ENCODE measurements around the gene C17orf107.
"Not testable (repeated sequence)": the region's sequence is repeated elsewhere in the genome, so short reads cannot be mapped to it uniquely, and the experiment has no call there.

Gene C17orf107

GRCh38 chr17:4858068-4858881, 41.1 kb upstream of the C17orf107 start:
- Histone ChIP-seq H3K27me3 (ENCODE audit: control insufficient read depth, insufficient read depth, low read length, poor library complexity, severe bottlenecking) (no peaks in the 10 kb centered on the region), H3K27ac (ENCODE audit: insufficient read depth, low read depth, low read length, poor library complexity, severe bottlenecking) (peak overlapping the region; percentile 74), H3K9me3 (ENCODE audit: control insufficient read depth, low read length) (no peaks in the 10 kb centered on the region), H3K4me3 (ENCODE audit: insufficient read depth, low read depth, low read length) (no peak overlapping the region), H3K36me3 (ENCODE audit: control insufficient read depth, insufficient read depth, low read length) (no peaks in the 10 kb centered on the region), H3K4me1 (ENCODE audit: control insufficient read depth, insufficient read depth, low read length) (peaks cover 41% of the 10 kb centered on the region)
- WGBS, 2 experiments: 46 to 53% methylated on average over 7 of the region's 7 CpGs

- Histone ChIP-seq H3K27me3 (ENCODE audit: control insufficient read depth, insufficient read depth, low read length, poor library complexity, severe bottlenecking) (no peaks in the 10 kb centered on the region), H3K36me3 (ENCODE audit: control insufficient read depth, insufficient read depth, low read length) (no peaks in the 10 kb centered on the region), H3K4me1 (ENCODE audit: control insufficient read depth, insufficient read depth, low read length) (peaks cover 38% of the 10 kb centered on the region), H3K9me3 (ENCODE audit: control insufficient read depth, low read length) (no peaks in the 10 kb centered on the region), H3K27ac (ENCODE audit: insufficient read depth, low read depth, low read length, poor library complexity, severe bottlenecking) (peak overlapping the region; percentile 74), H3K4me3 (ENCODE audit: insufficient read depth, low read depth, low read length) (no peak overlapping the region)
- WGBS, 2 experiments: 25 to 27% methylated on average over 5 of the region's 5 CpGs
Observed at GRCh38 chr17:4858882-4859260, 40.5 kb upstream of the C17orf107 start.

DNA sequence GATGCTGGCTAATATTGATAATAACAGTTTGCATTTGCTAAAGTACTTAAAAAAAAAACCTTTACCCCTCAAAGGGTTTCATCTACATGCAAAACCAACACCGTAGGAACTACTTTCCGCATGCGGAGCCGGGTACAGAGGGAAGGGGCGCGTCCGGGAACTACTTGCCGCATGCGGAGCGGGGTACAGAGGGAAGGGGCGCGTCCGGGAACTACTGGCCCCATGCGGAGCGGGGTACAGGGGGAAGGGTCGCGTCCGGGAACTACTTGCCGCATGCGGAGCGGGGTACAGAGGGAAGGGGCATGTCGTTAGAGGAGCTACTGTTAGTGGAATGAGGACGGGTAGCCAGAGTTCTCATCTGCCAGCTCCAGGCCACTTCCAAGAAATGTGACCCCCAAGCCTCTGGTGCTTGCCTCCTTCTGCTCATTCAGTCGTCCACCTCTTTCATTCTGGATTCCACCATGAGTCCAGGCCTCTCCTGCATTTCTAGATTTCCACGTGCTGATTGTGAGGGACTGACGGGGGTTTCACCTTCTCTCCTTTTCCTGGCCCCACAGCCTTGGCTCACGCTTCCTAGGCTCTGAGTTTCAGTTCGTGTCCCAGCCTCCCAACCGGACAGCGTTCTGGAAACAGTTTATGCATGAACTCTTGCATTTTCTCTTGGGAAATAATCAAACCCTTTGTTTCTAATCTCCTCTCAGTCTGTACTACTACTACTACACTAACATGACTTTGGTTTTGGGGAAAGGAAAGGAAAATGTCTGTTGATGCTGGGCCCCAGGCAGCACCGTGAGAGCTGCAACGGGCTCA, 39.3 kb upstream of the C17orf107 start:
- Histone ChIP-seq H3K36me3 (ENCODE audit: control insufficient read depth, insufficient read depth, low read length) (no peaks in the 10 kb centered on the region), H3K9me3 (ENCODE audit: control insufficient read depth, low read length) (no peaks in the 10 kb centered on the region), H3K27ac (ENCODE audit: insufficient read depth, low read depth, low read length, poor library complexity, severe bottlenecking) (no peak overlapping the region), H3K4me1 (ENCODE audit: control insufficient read depth, insufficient read depth, low read length) (peaks cover 35% of the 10 kb centered on the region), H3K27me3 (ENCODE audit: control insufficient read depth, insufficient read depth, low read length, poor library complexity, severe bottlenecking) (no peaks in the 10 kb centered on the region), H3K4me3 (ENCODE audit: insufficient read depth, low read depth, low read length) (no peak overlapping the region)
- 68 to 74% methylated on average over 32 of the region's 32 CpGs for WGBS, 2 experiments

- Histone ChIP-seq H3K9me3 (ENCODE audit: control insufficient read depth, low read length) (no peaks in the 10 kb centered on the region), H3K4me3 (ENCODE audit: insufficient read depth, low read depth, low read length) (no peak overlapping the region), H3K4me1 (ENCODE audit: control insufficient read depth, insufficient read depth, low read length) (peaks cover 35% of the 10 kb centered on the region), H3K36me3 (ENCODE audit: control insufficient read depth, insufficient read depth, low read length) (no peaks in the 10 kb centered on the region), H3K27me3 (ENCODE audit: control insufficient read depth, insufficient read depth, low read length, poor library complexity, severe bottlenecking) (no peaks in the 10 kb centered on the region), H3K27ac (ENCODE audit: insufficient read depth, low read depth, low read length, poor library complexity, severe bottlenecking) (no peak overlapping the region)
- WGBS, 2 experiments: 92 to 95% methylated on average over 9 of the region's 9 CpGs
Observed at GRCh38 chr17:4860651-4861050, 38.7 kb upstream of the C17orf107 start.

DNA sequence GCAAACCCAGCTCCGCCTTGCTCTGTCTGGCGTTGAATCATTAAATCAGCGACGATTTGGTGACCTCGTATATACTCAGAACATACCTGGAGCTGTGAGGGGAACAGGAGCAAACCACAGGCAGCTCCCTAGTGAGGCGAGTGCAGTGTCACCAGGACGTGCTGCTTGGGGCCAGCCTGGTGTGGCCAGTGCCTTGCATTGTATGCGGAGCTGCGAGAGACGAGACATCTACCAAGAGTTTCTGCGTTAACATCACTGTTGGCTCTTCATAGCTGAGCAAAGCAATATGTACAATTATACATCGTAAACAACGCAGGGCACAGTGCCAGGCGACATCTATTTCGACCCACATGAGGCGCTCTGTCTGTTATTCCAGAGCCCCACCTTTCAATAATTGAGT, 38.3 kb upstream of the C17orf107 start:
- Histone ChIP-seq H3K9me3 (ENCODE audit: control insufficient read depth, low read length) (no peaks in the 10 kb centered on the region), H3K27me3 (ENCODE audit: control insufficient read depth, insufficient read depth, low read length, poor library complexity, severe bottlenecking) (no peaks in the 10 kb centered on the region), H3K36me3 (ENCODE audit: control insufficient read depth, insufficient read depth, low read length) (no peaks in the 10 kb centered on the region), H3K27ac (ENCODE audit: insufficient read depth, low read depth, low read length, poor library complexity, severe bottlenecking) (no peak overlapping the region), H3K4me3 (ENCODE audit: insufficient read depth, low read depth, low read length) (no peak overlapping the region), H3K4me1 (ENCODE audit: control insufficient read depth, insufficient read depth, low read length) (peaks cover 34% of the 10 kb centered on the region)
- 93 to 94% methylated on average over 16 of the region's 16 CpGs for WGBS, 2 experiments

DNA sequence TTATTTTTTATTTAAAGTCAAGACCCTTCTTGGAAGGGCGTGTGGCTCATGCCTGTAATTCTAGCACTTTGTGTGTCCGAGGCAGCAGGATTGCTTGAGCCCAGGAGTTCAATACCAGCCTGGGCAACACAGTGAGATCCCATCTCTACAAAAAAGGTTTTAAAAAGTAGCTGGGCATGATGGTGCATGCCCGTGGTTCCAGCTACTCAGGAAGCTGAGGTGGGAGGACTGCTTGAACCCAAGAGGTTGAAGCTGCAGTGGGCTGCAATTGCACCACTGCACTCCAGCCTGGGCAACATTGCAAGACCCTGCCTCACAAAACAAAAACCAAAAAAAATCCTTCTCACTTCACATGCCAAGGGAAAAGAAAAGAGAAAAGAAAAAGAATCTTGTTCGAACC, 36.6 kb upstream of the C17orf107 start:
- H3K36me3 ChIP-seq (ENCODE audit: control insufficient read depth, insufficient read depth, low read length): no peaks in the 10 kb centered on the region
- WGBS, 2 experiments: 94% methylated on average over 4 of the region's 4 CpGs
- no peak overlapping the region for H3K27ac ChIP-seq (ENCODE audit: insufficient read depth, low read depth, low read length, poor library complexity, severe bottlenecking)
- H3K4me3 ChIP-seq (ENCODE audit: insufficient read depth, low read depth, low read length): no peak overlapping the region
- H3K27me3 ChIP-seq (ENCODE audit: control insufficient read depth, insufficient read depth, low read length, poor library complexity, severe bottlenecking): no peaks in the 10 kb centered on the region
- peaks cover 20% of the 10 kb centered on the region for H3K4me1 ChIP-seq (ENCODE audit: control insufficient read depth, insufficient read depth, low read length)
- no peaks in the 10 kb centered on the region for H3K9me3 ChIP-seq (ENCODE audit: control insufficient read depth, low read length)

GRCh38 chr17:4863321-4863720, 36.0 kb upstream of the C17orf107 start:
- no peaks in the 10 kb centered on the region for H3K36me3 ChIP-seq (ENCODE audit: control insufficient read depth, insufficient read depth, low read length)
- peaks cover 15% of the 10 kb centered on the region for H3K4me1 ChIP-seq (ENCODE audit: control insufficient read depth, insufficient read depth, low read length)
- WGBS, 2 experiments: 92 to 96% methylated on average over 1 of the region's 1 CpG
- no peaks in the 10 kb centered on the region for H3K27me3 ChIP-seq (ENCODE audit: control insufficient read depth, insufficient read depth, low read length, poor library complexity, severe bottlenecking)
- H3K9me3 ChIP-seq (ENCODE audit: control insufficient read depth, low read length): no peaks in the 10 kb centered on the region
- no peak overlapping the region for H3K4me3 ChIP-seq (ENCODE audit: insufficient read depth, low read depth, low read length)
- no peak overlapping the region for H3K27ac ChIP-seq (ENCODE audit: insufficient read depth, low read depth, low read length, poor library complexity, severe bottlenecking)

DNA sequence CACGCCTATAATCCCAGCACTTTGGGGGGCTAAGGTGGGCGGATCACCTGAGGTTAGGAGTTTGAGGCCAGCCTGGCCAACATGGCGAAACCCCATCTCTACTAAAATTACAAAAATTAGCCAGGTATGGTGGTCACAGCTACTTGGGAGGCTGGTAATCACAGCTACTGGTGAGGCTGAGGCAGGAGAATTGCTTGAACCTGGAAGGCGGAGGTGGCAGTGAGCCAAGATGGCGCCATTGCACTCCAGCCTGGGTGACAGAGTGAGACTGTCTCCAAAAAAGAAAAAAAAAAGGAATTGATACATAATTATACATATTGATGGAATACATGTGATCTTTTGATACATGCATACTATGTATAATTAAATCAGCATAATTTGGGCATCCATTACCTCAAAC, 31.8 kb upstream of the C17orf107 start:
- H3K27me3 ChIP-seq (ENCODE audit: control insufficient read depth, insufficient read depth, low read length, poor library complexity, severe bottlenecking); H3K27ac ChIP-seq (ENCODE audit: insufficient read depth, low read depth, low read length, poor library complexity, severe bottlenecking); H3K4me3 ChIP-seq (ENCODE audit: insufficient read depth, low read depth, low read length); H3K36me3 ChIP-seq (ENCODE audit: control insufficient read depth, insufficient read depth, low read length); H3K9me3 ChIP-seq (ENCODE audit: control insufficient read depth, low read length); H3K4me1 ChIP-seq (ENCODE audit: control insufficient read depth, insufficient read depth, low read length): not testable (repeated sequence)
- WGBS, 2 experiments: 94 to 95% methylated on average over 5 of the region's 5 CpGs

DNA sequence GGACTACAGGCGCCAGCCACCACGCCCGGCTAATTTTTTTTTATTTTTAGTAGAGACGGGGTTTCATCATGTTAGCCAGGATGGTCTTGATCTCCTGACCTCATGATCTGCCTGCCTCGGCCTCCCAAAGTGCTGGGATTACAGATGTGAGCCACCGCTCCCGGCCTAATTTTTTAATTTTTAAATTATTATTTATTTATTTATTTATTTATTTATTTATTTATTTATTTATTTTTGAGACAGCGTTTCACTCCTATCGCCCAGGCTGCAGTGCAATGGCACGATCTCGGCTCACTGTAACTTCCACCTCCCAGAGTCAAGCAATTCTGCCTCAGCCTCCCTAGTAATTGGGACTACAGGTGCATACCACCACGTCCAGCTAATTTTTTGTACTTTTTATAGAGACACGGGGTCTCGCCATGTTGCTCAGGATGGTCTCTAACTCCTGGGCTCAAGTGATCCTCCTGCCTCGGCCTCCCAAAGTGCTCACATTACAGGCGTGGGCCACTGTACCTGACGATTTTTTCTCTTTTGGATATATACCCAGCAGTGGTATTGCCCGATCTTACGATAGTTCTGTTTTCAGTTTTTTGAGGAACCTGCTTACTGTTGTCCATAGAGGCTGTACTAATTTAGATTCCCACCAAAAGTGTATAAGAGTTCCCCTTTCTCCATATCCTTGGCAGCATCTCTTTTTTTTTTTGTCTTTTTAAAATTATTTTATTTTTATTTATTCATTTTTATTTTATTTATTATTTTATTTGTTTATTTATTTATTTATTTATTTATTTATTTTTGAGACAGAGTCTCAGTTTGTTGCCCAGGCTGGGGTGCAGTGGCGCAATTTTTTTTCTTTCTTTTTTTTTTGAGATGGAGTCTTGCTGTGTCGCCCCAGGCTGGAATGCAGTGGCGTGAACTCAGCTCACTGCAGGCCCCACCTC, 30.0 kb upstream of the C17orf107 start:
- H3K4me3 ChIP-seq (ENCODE audit: insufficient read depth, low read depth, low read length); H3K9me3 ChIP-seq (ENCODE audit: control insufficient read depth, low read length); H3K36me3 ChIP-seq (ENCODE audit: control insufficient read depth, insufficient read depth, low read length); H3K27me3 ChIP-seq (ENCODE audit: control insufficient read depth, insufficient read depth, low read length, poor library complexity, severe bottlenecking); H3K27ac ChIP-seq (ENCODE audit: insufficient read depth, low read depth, low read length, poor library complexity, severe bottlenecking); H3K4me1 ChIP-seq (ENCODE audit: control insufficient read depth, insufficient read depth, low read length): not testable (repeated sequence)
- WGBS, 2 experiments: 96% methylated on average over 20 to 21 of the region's 22 CpGs

DNA sequence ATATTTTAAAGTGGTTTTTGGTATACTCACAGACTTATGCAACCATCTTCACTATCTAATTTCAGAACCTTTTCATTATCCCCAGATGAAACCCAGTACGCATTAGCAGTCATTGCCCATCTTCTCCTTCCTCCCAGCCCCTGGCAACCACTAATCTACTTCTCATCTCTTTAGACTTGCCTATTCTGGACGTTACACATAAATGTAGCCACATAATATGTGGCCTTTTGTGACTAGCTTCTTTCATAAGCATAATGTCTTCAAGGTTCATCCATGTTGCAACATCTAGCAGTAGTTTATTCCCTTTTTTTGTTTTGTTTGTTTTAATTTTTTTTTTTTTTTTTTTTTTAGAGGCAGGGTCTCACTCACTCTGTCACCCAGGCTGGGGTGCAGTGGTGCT, 28.5 kb upstream of the C17orf107 start:
- no peaks in the 10 kb centered on the region for H3K27me3 ChIP-seq (ENCODE audit: control insufficient read depth, insufficient read depth, low read length, poor library complexity, severe bottlenecking)
- no peak overlapping the region for H3K4me3 ChIP-seq (ENCODE audit: insufficient read depth, low read depth, low read length)
- H3K9me3 ChIP-seq (ENCODE audit: control insufficient read depth, low read length): no peaks in the 10 kb centered on the region
- no peaks in the 10 kb centered on the region for H3K4me1 ChIP-seq (ENCODE audit: control insufficient read depth, insufficient read depth, low read length)
- H3K27ac ChIP-seq (ENCODE audit: insufficient read depth, low read depth, low read length, poor library complexity, severe bottlenecking): no peak overlapping the region
- no peaks in the 10 kb centered on the region for H3K36me3 ChIP-seq (ENCODE audit: control insufficient read depth, insufficient read depth, low read length)
- 88 to 93% methylated on average over 2 of the region's 2 CpGs for WGBS, 2 experiments
